ENCODE results near the gene SORD. TPM values are rescaled to one million over a fixed set of nuclear protein-coding genes. Genes with fewer than 3 reads are reported as not detected.
"Not testable (repeated sequence)": the region's sequence is repeated elsewhere in the genome, so short reads cannot be mapped to it uniquely, and the experiment has no call there.

Gene SORD
- total RNA-seq (2012; rRNA removed), result 31.5 and 45.4 TPM in 2 replicates

- H3K36me3 ChIP-seq (ENCODE audit: insufficient read depth, low read length), result no peaks in the 10 kb centered on the region
- peak within 1 kb of the TSS; percentile 86 for H3K9ac ChIP-seq (ENCODE audit: low read depth, low read length)
- no peaks in the 10 kb centered on the region for H3K9me3 ChIP-seq (replicated peaks; ENCODE audit: low read length)
- H3K4me1 ChIP-seq (ENCODE audit: control insufficient read depth, insufficient read depth, low read length), result peaks cover 12% of the 10 kb centered on the region
- peaks cover 17% of the 10 kb centered on the region for H3K27me3 ChIP-seq (ENCODE audit: control insufficient read depth, insufficient read depth, low read length)
- H3K4me2 ChIP-seq (ENCODE audit: low read length), result peak within 1 kb of the TSS; percentile 98
- H3K4me3 ChIP-seq (ENCODE audit: low read length), result peak within 1 kb of the TSS; percentile 99
Observed at GRCh38 chr15:45022871-45023658, at the start of gene SORD. Gene SORD (plus strand): TSS chr15:45023195. CDS start chr15:45023284, 89 bp downstream.

- not testable (repeated sequence) for H3K9ac ChIP-seq (ENCODE audit: low read depth, low read length); H3K9me3 ChIP-seq (replicated peaks; ENCODE audit: low read length); H3K27me3 ChIP-seq (ENCODE audit: control insufficient read depth, insufficient read depth, low read length); H3K4me3 ChIP-seq (ENCODE audit: low read length); H3K36me3 ChIP-seq (ENCODE audit: insufficient read depth, low read length); H3K4me1 ChIP-seq (ENCODE audit: control insufficient read depth, insufficient read depth, low read length); H3K4me2 ChIP-seq (ENCODE audit: low read length)
Observed at GRCh38 chr15:44976183-44976582, 46.8 kb upstream of the SORD start.

- H3K36me3 ChIP-seq (ENCODE audit: insufficient read depth, low read length); H3K4me3 ChIP-seq (ENCODE audit: low read length); H3K4me1 ChIP-seq (ENCODE audit: control insufficient read depth, insufficient read depth, low read length); H3K4me2 ChIP-seq (ENCODE audit: low read length); H3K9ac ChIP-seq (ENCODE audit: low read depth, low read length); H3K27me3 ChIP-seq (ENCODE audit: control insufficient read depth, insufficient read depth, low read length); H3K9me3 ChIP-seq (replicated peaks; ENCODE audit: low read length): not testable (repeated sequence)
Observed at GRCh38 chr15:44977781-44978180, 45.2 kb upstream of the SORD start.

- H3K9me3 ChIP-seq (replicated peaks; ENCODE audit: low read length), result not testable (repeated sequence)
Observed at GRCh38 chr15:44979617-44980339, 43.2 kb upstream of the SORD start.

GRCh38 chr15:44984144-44984543 lies 38.9 kb upstream of the SORD start:
- not testable (repeated sequence) for H3K4me1 ChIP-seq (ENCODE audit: control insufficient read depth, insufficient read depth, low read length); H3K9ac ChIP-seq (ENCODE audit: low read depth, low read length); H3K4me3 ChIP-seq (ENCODE audit: low read length); H3K27me3 ChIP-seq (ENCODE audit: control insufficient read depth, insufficient read depth, low read length); H3K9me3 ChIP-seq (replicated peaks; ENCODE audit: low read length); H3K4me2 ChIP-seq (ENCODE audit: low read length); H3K36me3 ChIP-seq (ENCODE audit: insufficient read depth, low read length)

More at GRCh38 chr15:44979617-44980339, 43.2 kb upstream of the SORD start:
- not testable (repeated sequence) for H3K4me3 ChIP-seq (ENCODE audit: low read length); H3K9ac ChIP-seq (ENCODE audit: low read depth, low read length); H3K27me3 ChIP-seq (ENCODE audit: control insufficient read depth, insufficient read depth, low read length); H3K4me1 ChIP-seq (ENCODE audit: control insufficient read depth, insufficient read depth, low read length); H3K4me2 ChIP-seq (ENCODE audit: low read length); H3K36me3 ChIP-seq (ENCODE audit: insufficient read depth, low read length)

- not testable (repeated sequence) for H3K36me3 ChIP-seq (ENCODE audit: insufficient read depth, low read length); H3K9me3 ChIP-seq (replicated peaks; ENCODE audit: low read length); H3K27me3 ChIP-seq (ENCODE audit: control insufficient read depth, insufficient read depth, low read length); H3K4me3 ChIP-seq (ENCODE audit: low read length); H3K4me1 ChIP-seq (ENCODE audit: control insufficient read depth, insufficient read depth, low read length); H3K9ac ChIP-seq (ENCODE audit: low read depth, low read length); H3K4me2 ChIP-seq (ENCODE audit: low read length)
Observed at GRCh38 chr15:44986346-44987055, 36.5 kb upstream of the SORD start.

- not testable (repeated sequence) for H3K27me3 ChIP-seq (ENCODE audit: control insufficient read depth, insufficient read depth, low read length); H3K9me3 ChIP-seq (replicated peaks; ENCODE audit: low read length); H3K4me2 ChIP-seq (ENCODE audit: low read length); H3K4me3 ChIP-seq (ENCODE audit: low read length); H3K4me1 ChIP-seq (ENCODE audit: control insufficient read depth, insufficient read depth, low read length); H3K36me3 ChIP-seq (ENCODE audit: insufficient read depth, low read length); H3K9ac ChIP-seq (ENCODE audit: low read depth, low read length)
Observed at GRCh38 chr15:44987711-44988110, 35.3 kb upstream of the SORD start.

GRCh38 chr15:44988184-44988869 lies 34.7 kb upstream of the SORD start:
- not testable (repeated sequence) for H3K4me3 ChIP-seq (ENCODE audit: low read length); H3K4me1 ChIP-seq (ENCODE audit: control insufficient read depth, insufficient read depth, low read length); H3K36me3 ChIP-seq (ENCODE audit: insufficient read depth, low read length); H3K4me2 ChIP-seq (ENCODE audit: low read length); H3K9me3 ChIP-seq (replicated peaks; ENCODE audit: low read length); H3K9ac ChIP-seq (ENCODE audit: low read depth, low read length); H3K27me3 ChIP-seq (ENCODE audit: control insufficient read depth, insufficient read depth, low read length)

- not testable (repeated sequence) for H3K36me3 ChIP-seq (ENCODE audit: insufficient read depth, low read length); H3K4me2 ChIP-seq (ENCODE audit: low read length); H3K27me3 ChIP-seq (ENCODE audit: control insufficient read depth, insufficient read depth, low read length); H3K4me1 ChIP-seq (ENCODE audit: control insufficient read depth, insufficient read depth, low read length); H3K4me3 ChIP-seq (ENCODE audit: low read length); H3K9me3 ChIP-seq (replicated peaks; ENCODE audit: low read length); H3K9ac ChIP-seq (ENCODE audit: low read depth, low read length)
Observed at GRCh38 chr15:44988870-44989219, 34.1 kb upstream of the SORD start.

- H3K36me3 ChIP-seq (ENCODE audit: insufficient read depth, low read length); H3K4me1 ChIP-seq (ENCODE audit: control insufficient read depth, insufficient read depth, low read length); H3K4me2 ChIP-seq (ENCODE audit: low read length); H3K9ac ChIP-seq (ENCODE audit: low read depth, low read length); H3K27me3 ChIP-seq (ENCODE audit: control insufficient read depth, insufficient read depth, low read length); H3K4me3 ChIP-seq (ENCODE audit: low read length); H3K9me3 ChIP-seq (replicated peaks; ENCODE audit: low read length): not testable (repeated sequence)
Observed at GRCh38 chr15:44997632-44998031, 25.4 kb upstream of the SORD start.

GRCh38 chr15:44999105-44999504 lies 23.9 kb upstream of the SORD start:
- no peak overlapping the region for H3K4me3 ChIP-seq (ENCODE audit: low read length)
- H3K36me3 ChIP-seq (ENCODE audit: insufficient read depth, low read length), result no peaks in the 10 kb centered on the region
- peaks cover 9% of the 10 kb centered on the region for H3K27me3 ChIP-seq (ENCODE audit: control insufficient read depth, insufficient read depth, low read length)
- no peak overlapping the region for H3K4me2 ChIP-seq (ENCODE audit: low read length)
- H3K9me3 ChIP-seq (replicated peaks; ENCODE audit: low read length), result no peaks in the 10 kb centered on the region
- H3K9ac ChIP-seq (ENCODE audit: low read depth, low read length), result no peak overlapping the region
- H3K4me1 ChIP-seq (ENCODE audit: control insufficient read depth, insufficient read depth, low read length), result no peaks in the 10 kb centered on the region

Measured in skeletal muscle satellite cell (primary cell).